ENCODE measurements around the gene GSS. TPM values are rescaled to one million over a fixed set of nuclear protein-coding genes. Genes with fewer than 3 reads are reported as not detected.

Gene GSS
- total and polyA plus RNA-seq, 4 donors = 32.6 to 52.7 (median 47.9) TPM

DNA sequence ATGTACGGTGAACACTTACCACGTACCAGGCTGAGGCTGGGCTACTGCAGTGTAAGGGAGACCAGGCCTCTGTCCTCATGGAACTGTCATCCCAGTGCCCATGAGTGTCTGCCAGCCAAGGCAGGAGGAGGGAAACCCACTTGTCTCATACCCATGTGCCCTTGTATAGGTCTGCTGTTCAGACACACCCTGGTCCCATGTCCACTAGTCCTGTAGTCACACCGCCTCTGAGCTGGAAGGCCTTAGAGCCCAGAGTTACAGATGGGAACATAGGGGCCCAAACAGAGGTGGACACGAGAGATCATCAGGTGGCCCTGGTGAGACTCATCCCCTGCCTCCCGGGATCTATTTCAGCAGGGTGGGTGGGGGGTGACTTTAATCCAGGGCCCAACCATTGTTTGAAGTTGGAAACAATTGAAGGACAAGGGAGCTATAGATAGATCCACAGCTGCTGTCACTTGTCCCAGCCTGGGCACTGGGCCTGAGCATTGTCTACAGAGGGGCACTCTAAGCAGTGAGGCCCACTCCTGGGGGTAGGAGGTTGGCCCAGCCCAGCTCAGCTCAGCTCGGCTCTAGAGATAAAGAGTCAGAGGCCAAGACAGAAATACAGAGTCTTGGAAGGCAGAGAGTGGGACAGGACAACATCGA, 14.7 kb upstream of the GSS start:
- Histone ChIP-seq H3K4me1 (ENCODE audit: control insufficient read depth in 5 of 5, insufficient read depth in 5 of 5, low read length in 5 of 5) (peaks cover 0 to 24% (median 0%) of the 10 kb centered on the region in 5 donors), H3K27me3 (ENCODE audit: control insufficient read depth in 3 of 3, insufficient read depth in 3 of 3, low read length in 2 of 3) (no peaks in the 10 kb centered on the region), H3K9ac (ENCODE audit: insufficient read depth in 1 of 2, low read length in 2 of 2) (no peak overlapping the region), H3K9me3 (ENCODE audit: control insufficient read depth in 4 of 4, insufficient read depth in 3 of 4, low read length in 3 of 4) (no peaks in the 10 kb centered on the region), H3K4me3 (no peak overlapping the region), H3K36me3 (ENCODE audit: control insufficient read depth in 4 of 4, insufficient read depth in 4 of 4, low read length in 4 of 4) (no peaks in the 10 kb centered on the region), H3K27ac (ENCODE audit: low read depth in 1 of 2, low read length in 1 of 2) (no peak overlapping the region)
- no peak for ATAC-seq (ENCODE audit: insufficient read depth, low FRiP score)
- 89 to 92% methylated on average over 7 of the region's 7 CpGs for whole genome bisulfite sequencing, 2 donors
- TF ChIP-seq, protein P1, sequence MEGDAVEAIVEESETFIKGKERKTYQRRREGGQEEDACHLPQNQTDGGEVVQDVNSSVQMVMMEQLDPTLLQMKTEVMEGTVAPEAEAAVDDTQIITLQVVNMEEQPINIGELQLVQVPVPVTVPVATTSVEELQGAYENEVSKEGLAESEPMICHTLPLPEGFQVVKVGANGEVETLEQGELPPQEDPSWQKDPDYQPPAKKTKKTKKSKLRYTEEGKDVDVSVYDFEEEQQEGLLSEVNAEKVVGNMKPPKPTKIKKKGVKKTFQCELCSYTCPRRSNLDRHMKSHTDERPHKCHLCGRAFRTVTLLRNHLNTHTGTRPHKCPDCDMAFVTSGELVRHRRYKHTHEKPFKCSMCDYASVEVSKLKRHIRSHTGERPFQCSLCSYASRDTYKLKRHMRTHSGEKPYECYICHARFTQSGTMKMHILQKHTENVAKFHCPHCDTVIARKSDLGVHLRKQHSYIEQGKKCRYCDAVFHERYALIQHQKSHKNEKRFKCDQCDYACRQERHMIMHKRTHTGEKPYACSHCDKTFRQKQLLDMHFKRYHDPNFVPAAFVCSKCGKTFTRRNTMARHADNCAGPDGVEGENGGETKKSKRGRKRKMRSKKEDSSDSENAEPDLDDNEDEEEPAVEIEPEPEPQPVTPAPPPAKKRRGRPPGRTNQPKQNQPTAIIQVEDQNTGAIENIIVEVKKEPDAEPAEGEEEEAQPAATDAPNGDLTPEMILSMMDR (IDR thresholded peaks at IDR 0.05; ENCODE audit: control extremely low read depth, extremely low read depth) = no peak
- DNase-seq = no peak

DNA sequence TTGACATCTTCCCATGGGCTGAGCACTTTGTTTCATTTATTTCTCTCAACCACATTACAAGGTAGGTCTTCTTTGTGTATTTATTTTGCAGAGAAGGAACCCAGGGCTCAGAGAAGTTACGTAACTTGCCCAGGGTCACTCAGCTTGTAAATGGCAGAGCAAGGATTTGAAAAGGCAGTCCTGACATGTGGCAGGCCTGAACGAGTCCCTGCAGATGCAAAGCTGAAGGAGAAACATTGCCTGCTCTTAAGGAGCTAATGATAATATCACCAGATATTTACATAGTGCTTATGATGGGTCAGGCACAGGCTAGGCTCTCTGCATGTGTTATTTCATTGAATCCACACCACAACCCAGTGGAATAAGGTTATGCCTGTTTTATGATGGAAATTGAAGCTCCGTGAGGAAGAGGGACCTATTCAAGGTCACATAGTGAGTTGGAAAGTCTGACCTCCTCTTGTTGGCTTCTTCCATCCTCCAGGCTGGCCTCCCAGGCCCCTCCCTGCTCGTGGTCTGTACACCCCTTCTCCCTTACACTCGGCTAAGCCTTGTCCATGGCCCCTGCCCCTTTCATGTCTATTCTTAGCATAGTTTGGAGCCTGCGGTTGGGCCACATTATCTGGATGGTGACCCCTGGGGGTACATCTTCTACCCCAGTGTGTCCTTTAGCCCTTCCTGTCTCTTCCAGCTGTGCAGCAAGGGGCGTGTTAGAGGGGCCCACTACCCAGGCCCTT, 12.6 kb upstream of the GSS start:
- peaks cover 0 to 24% (median 0%) of the 10 kb centered on the region in 5 donors for H3K4me1 ChIP-seq (ENCODE audit: control insufficient read depth in 5 of 5, insufficient read depth in 5 of 5, low read length in 5 of 5)
- WGBS, 2 donors = 83 to 89% methylated on average over 7 of the region's 7 CpGs

DNA sequence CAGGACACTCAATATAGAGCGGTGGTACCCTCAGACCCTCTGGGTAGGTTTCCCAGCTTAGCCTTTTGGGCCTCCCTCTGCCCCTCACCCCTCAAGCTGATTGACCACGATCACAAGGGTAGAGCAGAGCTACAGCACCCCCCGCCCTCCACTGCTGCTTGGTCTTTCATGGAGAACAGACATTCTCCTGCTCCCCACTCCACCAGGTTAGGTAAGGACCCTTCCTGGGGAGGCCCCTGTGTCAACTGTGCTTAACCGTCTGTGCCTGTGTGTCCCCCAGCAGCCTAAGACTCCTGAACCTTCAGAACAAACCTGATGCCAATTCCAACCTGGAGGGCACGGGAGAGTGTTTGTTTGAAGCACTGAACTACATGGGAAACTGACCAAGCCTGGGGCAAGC, 11.8 kb upstream of the GSS start:
- no peak overlapping the region for H3K27ac ChIP-seq (ENCODE audit: low read depth in 1 of 2, low read length in 1 of 2)
- peaks cover 0 to 24% (median 0%) of the 10 kb centered on the region in 5 donors for H3K4me1 ChIP-seq (ENCODE audit: control insufficient read depth in 5 of 5, insufficient read depth in 5 of 5, low read length in 5 of 5)
- H3K9me3 ChIP-seq (ENCODE audit: control insufficient read depth in 4 of 4, insufficient read depth in 3 of 4, low read length in 3 of 4) = no peaks in the 10 kb centered on the region
- H3K36me3 ChIP-seq (ENCODE audit: control insufficient read depth in 4 of 4, insufficient read depth in 4 of 4, low read length in 4 of 4) = no peaks in the 10 kb centered on the region
- DNase-seq (no peak), ATAC-seq (ENCODE audit: insufficient read depth, low FRiP score) (no peak)
- 93 to 96% methylated on average over 5 of the region's 5 CpGs for WGBS, 2 donors
- H3K4me3 ChIP-seq = no peak overlapping the region
- H3K27me3 ChIP-seq (ENCODE audit: control insufficient read depth in 3 of 3, insufficient read depth in 3 of 3, low read length in 2 of 3) = no peaks in the 10 kb centered on the region
- TF ChIP-seq, protein P1 (IDR thresholded peaks at IDR 0.05; ENCODE audit: control extremely low read depth, extremely low read depth) = no peak
- H3K9ac ChIP-seq (ENCODE audit: insufficient read depth in 1 of 2, low read length in 2 of 2) = no peak overlapping the region

More for the DNA sequence above, 12.6 kb upstream of the GSS start:
- Histone ChIP-seq H3K27ac (ENCODE audit: low read depth in 1 of 2, low read length in 1 of 2) (no peak overlapping the region), H3K36me3 (ENCODE audit: control insufficient read depth in 4 of 4, insufficient read depth in 4 of 4, low read length in 4 of 4) (no peaks in the 10 kb centered on the region), H3K9ac (ENCODE audit: insufficient read depth in 1 of 2, low read length in 2 of 2) (no peak overlapping the region), H3K27me3 (ENCODE audit: control insufficient read depth in 3 of 3, insufficient read depth in 3 of 3, low read length in 2 of 3) (no peaks in the 10 kb centered on the region), H3K9me3 (ENCODE audit: control insufficient read depth in 4 of 4, insufficient read depth in 3 of 4, low read length in 3 of 4) (no peaks in the 10 kb centered on the region), H3K4me3 (no peak overlapping the region)
- TF ChIP-seq, protein P1 (IDR thresholded peaks at IDR 0.05; ENCODE audit: control extremely low read depth, extremely low read depth) = no peak
- no peak for DNase-seq
- no peak for ATAC-seq (ENCODE audit: insufficient read depth, low FRiP score)

All from lung (tissue), 12 donors.